T-helper 1 cell treated with Interleukin-12 subunit alpha and Interleukin-12 subunit beta and Interleukin-4 antibody, amounts not matched to agents 30 ng/mL and 1 ng/mL, for 36 hours (primary cell): ENCODE results near the gene SLC5A6. TPM values are rescaled to one million over a fixed set of nuclear protein-coding genes. Genes with fewer than 3 reads are reported as not detected.
"Not testable (repeated sequence)": the region's sequence is repeated elsewhere in the genome, so short reads cannot be mapped to it uniquely, and the experiment has no call there.

Experiments used
- intact Hi-C: fragments of 100-400 bp; cut with micrococcal nuclease; formaldehyde crosslinking; loops from one replicate; pipeline ENCODE4 v1.15.1; 2024
- total RNA-seq: library from RNA; stranded (reverse); gene quantifications from 2 replicates; pipeline ENCODE4 v1.2.3, GENCODE V29; 2022

The SLC5A6 gene
- total RNA-seq, 1 donor from 2014 or later = 54.6 TPM

- intact Hi-C loops = loop anchor here (5.0 to 10.0 kb wide), 2 partner anchors 195 to 423 kb away; partner anchors contain the start of genes CENPA and PPM1G
Observed at GRCh38 chr2:27209621-27210401, 2.3 kb downstream of the SLC5A6 start.

DNA sequence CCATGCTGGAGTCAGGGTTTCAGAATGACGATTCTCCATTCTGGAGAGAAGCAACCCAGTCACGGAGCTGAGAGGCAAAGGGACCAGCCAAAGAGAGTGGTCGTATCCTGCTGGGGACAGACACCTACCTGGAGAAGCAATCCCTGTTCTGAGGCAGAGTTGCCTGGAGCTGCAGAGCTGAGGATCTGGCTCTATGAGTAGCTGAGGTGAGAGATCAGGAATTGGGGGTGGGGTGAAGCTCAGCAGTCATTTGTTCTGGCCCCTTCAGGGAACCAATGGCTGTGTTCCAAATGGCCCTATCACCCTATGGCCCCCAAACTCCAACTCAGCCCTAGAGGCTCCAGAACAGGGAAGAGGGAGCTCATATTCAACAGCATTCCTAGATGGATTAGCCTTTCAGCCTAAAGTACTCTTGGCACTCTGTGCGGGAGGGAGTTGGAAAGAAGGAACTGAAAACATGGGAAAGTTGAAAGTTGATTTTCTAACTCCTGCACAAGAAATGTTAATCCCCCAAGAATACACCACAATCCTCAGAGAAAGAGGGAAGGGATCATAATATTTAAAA lies 3.5 kb downstream of the SLC5A6 start:
- intact Hi-C loops = no loop called here

DNA sequence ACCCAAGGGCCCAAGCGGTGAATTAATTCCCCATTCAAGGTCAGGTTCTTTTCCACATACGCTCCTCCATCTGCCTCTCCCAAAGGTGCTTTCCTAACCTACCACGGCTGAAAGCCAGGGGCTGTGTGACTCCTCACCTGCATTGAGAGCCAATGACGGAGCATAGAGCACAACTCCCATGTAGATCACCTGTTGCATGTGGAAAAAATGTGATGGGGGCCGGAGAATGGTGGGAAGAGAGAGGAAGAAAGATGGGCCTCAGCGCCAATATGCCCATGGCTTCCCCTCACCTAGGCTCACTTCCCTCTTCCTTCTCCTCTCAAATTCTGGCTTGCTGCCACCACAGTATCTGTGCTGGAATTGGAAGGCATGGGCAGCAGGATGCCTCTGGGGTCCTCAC lies 5.7 kb downstream of the SLC5A6 start:
- intact Hi-C loops = no loop called here

DNA sequence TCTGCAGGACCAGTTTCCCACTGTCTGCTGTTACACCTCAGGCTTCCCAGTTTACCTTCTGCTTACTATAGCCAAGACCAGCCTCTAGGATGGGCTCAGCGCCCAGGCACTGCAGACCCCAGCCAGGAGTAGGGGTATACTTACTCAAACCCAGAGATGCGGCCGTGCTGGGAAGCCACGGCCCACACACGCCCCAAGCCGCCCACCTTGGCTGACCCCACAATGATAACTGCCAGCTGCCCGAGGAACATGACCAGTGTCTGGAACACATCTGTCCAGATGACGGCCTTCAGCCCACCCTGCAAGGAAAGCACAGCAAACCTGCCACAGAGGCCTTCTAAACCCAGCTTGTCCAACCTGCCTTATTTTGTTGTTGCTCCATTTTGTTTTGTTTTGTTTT lies 6.9 kb downstream of the SLC5A6 start:
- intact Hi-C loops = no loop called here

DNA sequence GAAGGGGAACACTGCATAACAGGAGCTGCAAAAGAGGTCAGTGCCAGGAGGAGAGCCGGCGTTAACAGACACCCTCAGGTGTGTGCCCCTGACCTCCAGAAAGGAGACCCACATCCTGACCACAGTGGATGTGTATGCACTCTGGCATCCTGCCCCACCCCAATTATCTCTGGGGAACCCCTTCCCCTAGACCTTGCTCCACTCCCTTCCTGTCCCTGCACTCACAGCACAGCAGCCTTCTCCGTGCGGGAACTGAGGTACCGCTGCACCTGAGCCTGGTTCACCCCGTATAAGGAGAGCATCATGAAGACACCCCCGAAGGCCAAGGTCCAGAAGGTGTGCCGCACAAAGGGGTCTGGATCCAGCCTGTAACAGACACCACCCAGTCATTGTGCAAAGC lies 7.5 kb downstream of the SLC5A6 start:
- intact Hi-C loops = no loop called here

GRCh38 chr2:27203741-27204140 lies 8.3 kb downstream of the SLC5A6 start:
- intact Hi-C loops = no loop called here

DNA sequence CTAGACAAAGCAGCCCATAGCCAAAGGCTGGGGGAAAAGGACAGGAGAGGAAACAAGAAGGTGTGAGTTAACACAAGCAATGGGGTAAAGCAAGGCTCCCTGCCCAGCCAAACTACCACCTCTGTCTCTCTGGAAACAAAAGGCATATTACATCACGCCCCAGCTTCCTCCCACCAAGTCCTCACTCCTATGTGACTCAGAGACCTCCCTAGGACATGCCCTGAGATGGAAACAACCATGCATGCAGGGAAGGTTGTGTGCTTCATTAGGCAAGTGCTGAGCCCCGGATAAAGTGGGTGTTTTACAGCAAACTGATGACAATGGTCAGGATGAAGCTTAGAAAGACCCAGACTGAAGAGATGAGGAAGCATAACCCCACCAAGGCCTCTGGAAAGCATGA lies 9.2 kb downstream of the SLC5A6 start:
- intact Hi-C loops = no loop called here

DNA sequence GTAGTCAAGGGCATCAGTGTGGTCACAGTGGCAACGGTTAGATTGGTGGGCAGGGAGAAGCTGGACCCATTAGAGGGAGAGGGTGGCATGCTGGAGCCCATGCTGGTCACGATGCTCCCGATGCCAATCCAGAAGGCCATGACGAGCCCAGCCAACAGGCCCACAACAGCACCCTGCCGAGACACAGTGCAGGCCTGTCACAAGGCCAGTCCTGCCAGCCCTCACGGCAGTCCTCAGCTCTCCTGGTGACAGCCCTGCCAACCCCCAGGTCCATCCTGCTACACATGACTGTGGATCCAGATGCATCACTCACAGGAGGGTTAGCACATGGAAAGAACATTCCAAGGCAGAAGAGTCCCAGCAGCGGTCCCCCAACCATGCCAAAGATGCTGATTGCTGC lies 10.4 kb downstream of the SLC5A6 start:
- intact Hi-C loops = no loop called here

DNA sequence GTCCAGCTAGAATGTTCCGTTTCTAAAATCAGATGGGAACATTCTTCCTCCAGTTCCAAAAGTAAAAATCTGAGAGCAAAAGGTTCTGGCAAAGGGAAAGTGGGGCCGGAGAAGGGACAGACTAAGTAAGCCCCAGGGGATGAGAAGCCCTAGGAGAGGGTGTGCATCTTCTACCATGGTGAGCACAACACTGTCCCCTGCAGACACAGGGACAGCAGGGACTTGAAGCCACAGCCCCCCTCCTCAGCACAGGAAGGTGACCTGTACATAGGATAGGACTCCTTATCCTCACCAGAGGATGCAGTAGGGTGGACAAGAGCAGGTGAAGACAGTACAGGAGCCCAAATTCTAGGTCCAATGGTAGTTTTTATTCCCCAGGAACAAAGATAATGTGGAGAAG lies 12.8 kb downstream of the SLC5A6 start:
- intact Hi-C loops = no loop called here

DNA sequence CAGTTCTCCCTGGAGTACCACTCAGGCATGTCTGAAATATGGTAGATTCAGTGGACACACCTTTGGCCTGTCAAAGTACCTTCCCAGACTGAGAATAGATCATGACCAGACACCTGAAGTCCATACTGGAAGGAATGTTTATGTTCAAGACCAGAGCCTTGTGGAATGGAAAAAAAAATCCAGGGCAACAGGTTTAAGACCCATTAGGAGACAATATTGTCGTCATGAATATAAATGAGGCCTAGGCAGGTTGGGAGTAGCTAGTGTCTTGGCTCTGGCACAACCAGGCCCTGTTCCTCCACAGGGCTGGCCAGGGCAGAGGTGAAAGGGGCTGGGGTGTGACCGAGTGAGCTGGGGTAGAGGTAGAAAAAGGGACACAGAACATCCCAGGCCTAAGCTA lies 13.4 kb downstream of the SLC5A6 start:
- intact Hi-C loops = no loop called here

DNA sequence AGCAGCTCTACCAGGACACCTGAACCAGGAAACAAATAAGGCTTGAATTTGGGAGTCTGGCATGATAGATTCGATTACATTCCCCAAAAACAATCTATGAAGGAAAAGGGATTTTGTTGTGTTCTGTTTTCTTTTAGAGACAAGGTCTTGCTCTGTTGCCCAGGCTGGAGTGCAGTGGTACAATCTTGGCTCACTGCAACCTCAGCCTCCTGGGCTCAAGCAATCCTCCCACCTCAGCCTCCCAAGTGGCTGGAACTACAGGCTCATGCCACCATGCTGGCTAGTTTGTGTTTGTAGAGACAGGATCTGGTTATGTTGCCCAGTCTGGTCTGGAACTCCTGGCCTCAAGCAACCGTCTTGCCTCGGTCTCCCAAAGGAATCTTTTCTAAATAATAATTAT lies 14.0 kb downstream of the SLC5A6 start:
- intact Hi-C loops = not testable (repeated sequence)

- intact Hi-C loops = not testable (repeated sequence)
Observed at GRCh38 chr2:27195799-27196198, 16.3 kb downstream of the SLC5A6 start.

DNA sequence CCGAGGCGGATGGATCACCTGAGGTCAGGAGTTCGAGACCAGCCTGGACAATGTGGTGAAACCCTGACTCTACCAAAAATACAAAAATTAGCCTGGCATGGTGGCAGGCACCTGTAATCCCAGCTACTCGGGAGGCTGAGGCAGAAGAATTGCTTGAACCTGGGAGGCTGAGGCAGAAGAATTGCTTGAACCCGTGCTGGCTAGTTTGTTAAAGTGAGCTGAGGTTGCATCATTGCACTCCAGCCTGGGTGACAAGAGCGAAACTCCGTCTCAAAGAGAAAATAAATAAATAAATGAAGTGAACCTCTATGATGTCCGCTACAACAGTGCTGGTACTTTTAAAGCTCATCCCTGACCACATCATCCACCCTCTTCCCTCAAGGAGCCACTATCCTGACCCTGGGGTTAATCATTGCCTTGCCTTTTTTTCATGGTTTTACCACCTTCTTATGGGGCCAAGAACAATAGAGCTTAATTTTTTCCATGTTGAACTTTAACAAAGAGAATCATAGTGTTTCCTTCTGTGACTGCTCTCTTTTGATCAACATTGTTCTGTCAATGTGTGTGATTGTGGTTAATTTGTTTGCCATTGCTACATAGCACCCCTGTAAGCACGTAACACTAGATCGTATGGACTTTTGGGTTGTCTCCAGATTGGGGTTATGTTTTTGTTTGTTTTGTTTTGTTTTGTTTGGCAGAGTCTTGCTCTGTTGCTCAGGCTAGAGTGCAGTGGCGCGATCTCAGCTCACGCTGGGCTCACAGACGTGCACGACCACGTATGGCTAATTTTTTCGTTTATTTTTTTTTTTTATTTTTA lies 17.3 kb downstream of the SLC5A6 start:
- intact Hi-C loops = no loop called here

DNA sequence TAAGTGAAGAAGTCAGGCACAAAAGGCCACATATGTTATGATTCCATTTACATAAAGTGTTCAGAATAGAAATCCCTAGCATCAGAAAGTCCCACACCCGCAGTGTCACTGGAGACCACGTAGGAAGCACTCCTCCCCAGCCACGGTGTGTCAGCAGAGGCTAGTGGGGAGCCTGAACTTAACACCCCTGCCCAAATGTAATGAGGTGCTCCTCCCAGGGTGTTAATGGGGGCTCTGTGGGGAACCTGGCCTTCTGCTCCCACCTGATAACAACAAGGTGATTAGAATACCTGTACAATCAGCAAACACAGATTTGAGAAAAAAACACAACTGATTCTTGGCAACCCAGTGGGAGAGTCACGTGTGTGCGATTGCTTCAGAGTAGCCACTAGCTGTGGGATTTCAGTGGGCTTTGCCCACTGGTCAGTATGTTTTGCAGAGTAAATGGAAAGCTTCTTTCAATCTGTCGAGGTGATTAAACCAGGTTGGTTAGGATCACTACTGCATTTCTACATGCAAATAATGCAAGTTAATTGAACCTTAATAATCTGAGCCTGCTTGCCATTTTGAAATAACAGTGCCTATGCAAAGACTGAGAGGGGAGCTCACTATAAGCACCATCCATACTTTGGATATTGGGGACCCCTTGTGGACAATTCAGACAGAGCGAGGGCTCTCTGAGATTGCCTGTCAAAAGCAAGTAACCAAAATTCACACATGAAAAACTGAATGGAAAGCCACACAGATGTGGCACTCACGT lies 20.8 kb downstream of the SLC5A6 start:
- intact Hi-C loops = loop anchor here (1.0 kb wide), 3 partner anchors 93 to 230 kb away; partner anchors contain the start of gene KHK

GRCh38 chr2:27189989-27190388 lies 22.1 kb downstream of the SLC5A6 start:
- intact Hi-C loops = no loop called here

- intact Hi-C loops = no loop called here
Observed at GRCh38 chr2:27186613-27187345, 25.3 kb downstream of the SLC5A6 start.

DNA sequence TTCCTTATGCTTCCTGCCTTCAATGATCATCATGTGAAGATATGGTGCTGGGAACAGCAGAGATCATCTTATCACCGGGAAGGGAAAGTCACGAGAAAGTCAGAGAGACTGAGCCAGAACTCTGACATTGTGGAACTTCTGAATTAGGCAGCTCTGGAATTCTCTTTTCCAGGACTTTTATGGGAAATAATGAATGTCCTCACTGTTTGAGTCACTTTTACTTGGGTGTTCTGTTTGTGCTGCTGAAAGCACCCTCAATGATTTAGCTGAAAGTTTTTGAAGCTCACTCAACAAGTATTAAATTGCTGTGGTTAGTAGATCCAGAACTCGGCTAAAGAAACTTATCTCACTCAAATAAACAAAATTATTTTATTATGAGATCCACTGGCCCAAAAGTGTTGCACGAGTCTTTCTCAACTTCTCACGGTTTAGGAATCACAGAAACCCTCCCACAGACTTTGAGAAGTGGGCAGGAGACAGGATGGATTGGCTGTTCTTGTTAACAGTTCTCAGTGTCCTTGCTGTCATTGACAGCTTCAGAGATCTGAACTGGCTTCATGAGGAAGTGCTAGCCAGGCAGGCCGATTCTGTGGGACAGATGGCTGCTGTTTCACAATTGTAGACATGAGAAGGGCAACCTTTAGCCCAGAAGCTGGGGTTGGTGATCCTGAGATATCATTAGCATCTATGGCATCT lies 26.6 kb downstream of the SLC5A6 start:
- intact Hi-C loops = no loop called here

- intact Hi-C loops = no loop called here
Observed at GRCh38 chr2:27184115-27184514, 28.0 kb downstream of the SLC5A6 start.

GRCh38 chr2:27182346-27182745 lies 29.7 kb downstream of the SLC5A6 start:
- intact Hi-C loops = no loop called here

DNA sequence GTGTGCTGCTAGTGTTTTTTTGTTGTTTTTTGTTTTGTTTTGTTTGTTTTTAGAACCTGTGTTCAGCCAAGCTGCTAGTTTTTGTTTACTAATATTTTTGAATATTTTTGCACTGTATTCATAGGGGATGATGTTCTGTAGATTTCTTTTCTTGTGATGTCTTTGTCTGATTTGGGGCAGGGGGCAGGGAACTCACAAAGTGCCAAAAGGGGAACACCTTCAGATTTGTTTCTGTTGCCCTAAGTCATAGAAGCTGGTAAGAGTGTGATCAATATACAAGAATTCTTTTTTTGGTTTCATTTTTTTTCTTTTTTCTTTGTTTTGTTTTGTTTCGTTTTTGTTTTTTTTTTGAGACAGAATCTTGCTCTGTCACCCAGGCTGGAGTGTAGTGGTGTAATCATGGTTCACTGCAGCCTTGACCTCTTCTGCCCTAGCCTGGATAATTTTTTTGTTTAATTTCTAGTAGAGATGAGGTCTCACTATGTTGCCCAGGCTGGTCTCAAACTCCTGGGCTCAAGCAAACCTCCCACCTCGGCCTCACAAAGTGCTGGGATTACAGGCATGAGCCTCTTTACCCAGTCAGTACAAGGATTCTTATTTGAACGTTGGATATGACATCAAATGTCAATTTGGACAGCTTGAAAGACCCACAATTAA lies 32.6 kb downstream of the SLC5A6 start:
- intact Hi-C loops = no loop called here
